Femur (tissue), 1 donor: ENCODE data around the gene LNP1.
A peak's percentile ranks its signal among the peaks of the same experiment; 100 is the strongest.
"Not testable (repeated sequence)": the region's sequence is repeated elsewhere in the genome, so short reads cannot be mapped to it uniquely, and the experiment has no call there.

Experiments
- DNase-seq: peaks from one replicate; pipeline ENCODE4 v3.0.0-alpha.2; 2017

The LNP1 gene

DNA sequence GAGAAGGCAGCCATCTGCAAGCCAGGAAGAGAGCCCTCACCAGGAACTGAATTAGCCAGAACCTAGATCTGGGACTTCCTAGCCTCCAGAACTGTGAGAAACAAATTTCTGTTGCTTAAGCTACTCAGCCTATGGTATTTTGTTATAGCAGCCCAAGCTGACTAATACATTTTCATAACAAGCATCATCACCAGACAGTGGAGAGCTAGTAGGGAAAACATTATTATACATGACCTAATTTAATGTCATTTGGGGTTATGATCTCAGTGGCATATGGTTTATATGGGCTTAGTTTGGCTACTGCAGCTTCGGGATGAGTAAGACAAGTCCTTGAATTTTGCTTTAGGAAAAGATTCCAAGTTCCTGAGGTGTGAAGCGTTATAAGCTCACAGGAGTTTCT, 35.6 kb downstream of the LNP1 start:
- no peak for DNase-seq

GRCh38 chr3:100437721-100438622, 36.6 kb downstream of the LNP1 start:
- no peak for DNase-seq

GRCh38 chr3:100438623-100438974, 37.3 kb downstream of the LNP1 start:
- DNase-seq, result no peak

DNA sequence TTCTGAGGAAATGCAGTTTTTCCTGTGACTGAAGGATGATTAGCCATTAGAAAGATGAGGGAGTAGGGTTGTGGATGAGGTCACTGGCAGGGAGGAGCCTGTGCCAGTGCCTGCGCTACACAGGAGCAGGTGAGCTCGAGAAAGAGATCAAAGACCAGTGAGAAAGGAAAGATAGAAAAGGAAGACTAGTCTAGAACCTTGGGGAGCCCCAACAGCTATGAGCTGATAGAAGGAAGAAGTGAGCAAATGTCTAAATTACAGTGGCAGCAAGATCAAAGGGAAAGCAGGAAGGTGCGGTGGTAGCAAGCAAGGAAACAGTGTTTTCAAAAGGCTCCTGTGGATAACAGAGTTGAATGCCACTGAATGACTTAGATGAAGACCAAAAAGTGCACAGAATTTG, 39.6 kb downstream of the LNP1 start:
- no peak for DNase-seq

- DNase-seq, result no peak
These were observed 42.4 kb downstream of the LNP1 start for GRCh38 chr3:100443690-100444089.

DNA sequence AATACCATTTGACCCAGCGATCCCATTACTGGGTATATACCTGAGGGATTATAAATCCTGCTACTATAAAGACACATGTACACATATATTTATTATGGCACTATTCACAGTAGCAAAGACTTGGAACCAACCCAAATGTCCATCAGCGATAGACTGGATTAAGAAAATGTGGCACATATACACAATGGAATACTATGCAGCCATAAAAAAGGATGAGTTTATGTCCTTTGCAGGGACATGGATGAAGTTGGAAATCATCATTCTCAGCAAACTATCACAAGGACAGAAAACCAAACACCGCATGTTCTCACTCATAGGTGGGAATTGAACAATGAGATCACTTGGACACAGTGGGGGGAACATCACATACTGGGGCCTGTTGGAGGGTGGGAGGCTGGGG, 45.7 kb downstream of the LNP1 start:
- DNase-seq, result not testable (repeated sequence)

DNA sequence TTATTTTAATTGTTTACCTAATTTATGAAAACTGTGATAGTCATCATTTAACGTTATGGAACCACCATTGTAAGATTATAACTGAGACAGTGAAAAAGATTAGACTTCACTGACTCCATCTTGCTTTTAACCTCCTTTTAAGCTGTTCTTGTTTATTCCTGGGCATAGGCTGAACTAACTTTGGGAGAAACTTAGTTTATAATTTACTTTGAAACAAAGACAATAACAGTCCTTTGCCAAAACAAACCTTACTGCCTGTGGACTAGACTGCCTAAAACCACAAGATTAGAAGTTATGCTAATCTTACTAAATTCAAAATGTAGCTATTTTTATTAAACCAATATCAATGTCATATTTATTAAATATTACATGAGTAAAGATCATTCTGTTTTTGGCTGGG, 46.7 kb downstream of the LNP1 start:
- no peak for DNase-seq

GRCh38 chr3:100449214-100449613, 47.9 kb downstream of the LNP1 start:
- no peak for DNase-seq

DNA sequence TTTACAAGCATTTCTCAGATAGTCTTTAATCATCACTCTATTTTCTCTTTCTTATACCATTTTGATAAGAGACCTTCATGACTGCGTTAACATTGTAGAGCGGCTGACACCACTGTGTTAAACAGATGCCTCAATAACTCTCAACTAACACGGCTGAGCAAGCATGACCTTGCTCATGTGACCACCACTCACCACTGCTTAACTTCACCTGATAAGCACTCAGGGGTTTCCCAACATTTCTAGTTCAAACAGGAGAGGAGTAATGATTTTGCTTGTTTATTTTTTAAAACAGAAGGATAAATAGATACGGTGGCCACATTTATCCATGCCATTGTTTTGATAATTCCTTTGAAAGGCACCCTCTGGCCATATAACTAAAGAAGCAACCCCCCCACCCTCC, 53.3 kb downstream of the LNP1 start:
- no peak for DNase-seq

DNA sequence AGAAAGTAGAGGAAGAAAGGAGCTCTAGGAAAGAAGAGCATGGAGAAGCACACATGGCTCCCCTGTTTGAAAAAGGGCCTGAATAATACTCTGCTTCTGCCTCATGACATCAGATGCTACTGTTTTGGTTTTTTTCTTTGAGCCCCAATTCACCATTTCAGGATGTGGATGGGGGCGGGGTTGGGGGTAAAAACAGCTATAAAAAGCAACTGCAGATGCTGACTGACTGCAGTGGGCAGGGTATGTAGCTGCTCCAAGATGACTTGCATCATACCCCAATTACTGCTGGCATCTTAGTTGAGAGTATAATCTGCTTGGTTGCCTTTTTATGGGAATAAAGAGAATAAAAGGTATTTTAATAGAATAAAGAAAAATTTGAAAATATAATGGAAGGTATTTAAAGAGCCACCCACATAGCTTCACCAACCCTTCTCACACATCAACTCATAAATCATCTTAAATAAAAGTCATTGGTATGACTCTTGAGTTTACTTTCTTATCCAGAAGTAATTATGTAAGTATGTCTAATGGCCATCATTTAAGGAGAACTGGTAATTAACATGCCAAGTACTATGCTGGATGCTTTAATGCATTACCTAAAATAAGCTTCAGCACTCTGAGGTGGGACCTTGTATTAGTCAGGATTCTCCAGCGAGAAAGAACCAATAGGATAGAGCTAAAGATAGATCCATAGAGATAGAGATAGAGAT, 54.7 kb downstream of the LNP1 start:
- DNase-seq, result no peak

GRCh38 chr3:100456745-100457144, 55.4 kb downstream of the LNP1 start:
- DNase-seq, result no peak

DNA sequence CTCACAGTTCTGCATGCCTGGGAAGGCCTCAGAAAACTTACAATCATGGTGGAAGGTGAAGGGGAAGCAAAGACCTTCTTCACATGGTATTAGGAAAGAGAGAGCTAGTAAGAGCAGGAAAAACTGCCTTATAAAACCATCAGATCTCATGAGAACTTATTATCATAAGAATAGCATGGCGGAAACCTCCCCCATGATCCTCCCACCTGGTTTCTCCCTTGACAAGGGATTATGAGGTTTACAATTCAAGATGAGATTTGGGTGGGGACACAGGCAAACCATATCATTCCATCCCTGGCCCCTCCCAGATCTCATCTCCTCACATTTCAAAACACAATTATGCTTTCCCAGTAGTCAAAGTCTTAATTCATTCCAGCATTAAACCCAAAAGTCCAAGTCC, 56.5 kb downstream of the LNP1 start:
- DNase-seq, result no peak

DNA sequence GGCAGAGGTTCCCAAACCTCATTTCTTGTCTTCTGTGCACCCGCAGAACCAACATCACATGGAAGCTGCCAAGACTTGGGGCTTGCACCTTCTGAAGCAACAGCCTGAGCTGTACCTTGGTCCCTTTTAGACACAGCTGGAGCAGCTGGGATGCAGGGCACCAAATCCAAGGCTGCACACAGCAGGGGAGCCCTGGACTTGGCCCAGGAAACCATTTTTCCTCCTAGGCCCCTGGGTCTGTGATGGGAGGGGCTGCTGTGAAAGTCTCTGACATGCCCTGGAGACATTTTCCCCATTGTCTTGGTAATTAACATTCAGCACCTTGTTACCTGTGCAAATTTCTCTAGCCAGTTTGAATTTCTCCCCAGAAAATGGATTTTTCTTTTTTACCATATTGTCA, 57.5 kb downstream of the LNP1 start:
- no peak for DNase-seq

- DNase-seq, result peak; percentile 28
These were observed 61.7 kb downstream of the LNP1 start for GRCh38 chr3:100463002-100463401.

DNA sequence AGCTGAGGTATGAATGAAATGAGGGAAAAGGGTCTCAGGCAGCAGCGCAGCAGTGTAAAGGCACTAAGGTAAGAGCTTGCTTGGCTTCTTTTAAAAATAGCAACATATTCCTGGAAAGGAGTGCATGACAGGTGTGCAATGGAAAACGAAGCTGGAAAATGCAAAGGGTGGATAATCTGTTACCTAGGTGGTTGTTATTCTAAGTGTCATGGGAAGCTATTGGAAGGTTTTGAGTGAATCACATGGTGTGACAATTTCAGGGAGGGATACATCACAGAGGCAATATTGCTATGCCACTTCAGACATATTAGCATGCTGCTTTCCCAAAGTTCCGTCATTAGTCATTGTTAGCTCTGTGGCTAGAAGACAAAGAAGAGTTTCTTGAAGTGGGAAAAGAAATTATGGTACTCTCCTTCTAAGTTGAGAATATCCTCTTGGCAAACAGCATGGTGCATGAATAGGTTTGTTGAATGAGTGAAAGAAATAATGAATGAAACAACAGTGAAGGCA, 62.4 kb downstream of the LNP1 start:
- no peak for DNase-seq

GRCh38 chr3:100465892-100466777, 64.8 kb downstream of the LNP1 start:
- no peak for DNase-seq

DNA sequence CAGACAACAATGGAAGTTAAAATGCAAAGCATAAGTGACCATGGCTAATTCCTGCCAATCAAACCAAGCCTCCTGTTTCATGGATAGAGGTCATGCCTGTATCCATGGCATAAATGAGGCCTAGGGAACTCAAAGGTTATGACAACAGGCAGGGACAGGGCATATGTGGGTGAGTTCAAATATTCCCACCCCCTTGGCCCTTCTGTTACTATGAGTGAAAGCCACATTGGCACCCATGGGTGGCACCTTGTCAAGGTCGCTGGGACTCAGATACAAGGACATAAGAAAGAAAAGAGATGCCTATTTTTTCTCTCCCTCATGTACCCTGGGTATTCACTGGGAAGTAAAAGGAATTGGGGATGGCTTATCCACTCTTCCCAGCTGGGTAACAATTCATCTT, 65.8 kb downstream of the LNP1 start:
- DNase-seq, result no peak

- DNase-seq, result no peak
These were observed 67.3 kb downstream of the LNP1 start for GRCh38 chr3:100468676-100469075.

- DNase-seq, result no peak
These were observed 69.6 kb downstream of the LNP1 start for GRCh38 chr3:100470951-100471350.

DNA sequence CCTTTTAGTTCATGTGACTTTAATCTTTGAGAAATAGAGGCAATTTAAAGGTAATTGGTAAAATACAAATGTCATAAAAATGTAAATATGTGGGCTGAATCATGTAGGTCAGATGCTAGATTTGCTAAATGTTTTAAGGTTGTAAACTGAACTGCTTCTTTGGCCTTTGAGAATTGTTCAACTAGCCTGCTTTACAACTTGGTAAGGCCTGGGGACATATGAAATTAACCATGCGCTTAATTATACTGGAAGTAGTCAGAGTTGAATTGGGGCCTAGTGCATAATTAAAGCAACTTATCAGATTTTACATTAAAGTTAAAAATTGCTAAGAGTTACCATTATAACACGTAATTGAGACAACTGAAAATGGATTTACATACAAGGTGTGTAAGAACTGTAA, 70.1 kb downstream of the LNP1 start:
- no peak for DNase-seq

- not testable (repeated sequence) for DNase-seq
These were observed 76.6 kb downstream of the LNP1 start for GRCh38 chr3:100477851-100478360.

DNA sequence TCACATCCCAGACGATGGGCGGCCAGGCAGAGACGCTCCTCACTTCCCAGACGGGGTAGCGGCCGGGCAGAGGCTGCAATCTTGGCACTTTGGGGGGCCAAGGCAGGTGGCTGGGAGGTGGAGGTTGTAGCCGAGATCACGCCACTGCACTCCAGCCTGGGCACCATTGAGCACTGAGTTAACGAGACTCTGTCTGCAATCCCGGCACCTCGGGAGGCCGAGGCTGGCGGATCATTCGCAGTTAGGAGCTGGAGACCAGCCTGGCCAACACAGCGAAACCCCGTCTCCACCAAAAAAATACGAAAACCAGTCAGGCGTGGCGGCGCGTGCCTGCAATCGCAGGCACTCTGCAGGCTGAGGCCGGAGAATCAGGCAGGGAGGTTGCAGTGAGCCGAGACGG, 77.2 kb downstream of the LNP1 start:
- DNase-seq, result not testable (repeated sequence)

- DNase-seq, result no peak
These were observed 78.7 kb downstream of the LNP1 start for GRCh38 chr3:100480081-100480480.
